ENCODE data around the gene CHORDC1.
"Not testable (repeated sequence)": the region's sequence is repeated elsewhere in the genome, so short reads cannot be mapped to it uniquely, and the experiment has no call there.

CHORDC1 gene

DNA sequence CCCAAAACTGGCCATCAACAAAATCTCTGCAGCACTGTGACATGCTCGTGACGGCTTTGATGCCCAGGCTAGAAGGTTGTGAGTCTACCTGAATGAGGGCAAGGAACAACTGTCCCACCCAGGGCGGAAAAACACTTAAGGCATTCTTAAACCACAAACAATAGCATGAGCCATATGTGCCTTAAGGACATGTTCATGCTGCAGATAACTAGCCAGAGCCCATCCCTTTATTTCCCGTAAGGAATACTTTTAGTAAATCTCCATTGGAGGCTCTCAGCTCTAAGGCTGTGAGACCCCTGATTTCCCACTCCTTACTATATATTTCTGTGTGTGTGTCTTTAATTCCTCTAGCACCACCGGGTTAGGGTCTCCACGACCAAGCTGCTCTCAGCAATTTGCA lies 3.4 kb downstream of the CHORDC1 start:
- DNase-seq (ENCODE audit: low read depth), result no peak
- H3K4me3 ChIP-seq (ENCODE audit: low read depth, low read length), result no peak overlapping the region
- TF ChIP-seq CTCF (conservative IDR thresholded peaks at IDR 0.05; ENCODE audit: low read depth, low read length), result no peak

DNA sequence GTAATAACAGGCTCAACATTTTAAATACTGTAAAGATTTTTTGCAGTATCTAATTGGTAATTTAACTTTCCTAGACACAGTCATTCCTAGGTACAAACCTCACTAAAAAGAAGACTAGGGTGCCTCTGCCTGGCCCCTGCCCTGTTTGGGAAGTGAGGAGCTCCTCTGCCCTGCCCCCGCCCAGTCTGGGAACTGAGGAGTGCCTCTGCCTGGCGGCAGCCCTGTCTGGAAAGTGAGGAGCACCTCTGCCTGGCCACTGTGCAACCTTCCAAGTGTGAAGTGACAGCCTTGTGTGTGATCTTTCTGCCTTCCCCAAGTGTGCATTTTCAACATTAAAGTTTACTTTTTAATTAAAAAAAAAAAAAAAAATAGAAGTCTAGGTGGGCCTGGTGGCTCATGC lies 4.2 kb downstream of the CHORDC1 start:
- no peak overlapping the region for H3K4me3 ChIP-seq (ENCODE audit: low read depth, low read length)
- DNase-seq (ENCODE audit: low read depth), result no peak
- TF ChIP-seq CTCF (conservative IDR thresholded peaks at IDR 0.05; ENCODE audit: low read depth, low read length), result no peak

DNA sequence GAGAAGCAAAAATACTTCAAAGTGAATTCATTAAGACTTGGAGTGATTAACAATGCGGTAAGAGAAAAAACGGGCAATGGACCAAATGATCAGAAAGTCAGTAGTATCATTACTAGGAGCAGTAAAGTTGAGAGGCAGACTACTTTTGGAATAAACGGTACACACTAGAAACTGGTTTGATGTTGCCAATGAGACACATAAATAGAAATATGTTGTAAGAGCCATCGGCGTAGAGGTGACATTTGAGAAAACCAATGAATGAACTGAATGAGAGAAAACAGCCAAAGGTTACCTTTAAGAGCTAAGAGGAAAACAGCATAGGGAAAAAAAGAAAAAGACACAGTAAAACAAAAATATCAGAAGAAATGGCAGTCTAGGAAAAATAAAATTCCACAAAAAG lies 6.2 kb downstream of the CHORDC1 start:
- DNase-seq (ENCODE audit: low read depth), result no peak
- no peak for TF ChIP-seq CTCF (conservative IDR thresholded peaks at IDR 0.05; ENCODE audit: low read depth, low read length)
- H3K4me3 ChIP-seq (ENCODE audit: low read depth, low read length), result no peak overlapping the region

DNA sequence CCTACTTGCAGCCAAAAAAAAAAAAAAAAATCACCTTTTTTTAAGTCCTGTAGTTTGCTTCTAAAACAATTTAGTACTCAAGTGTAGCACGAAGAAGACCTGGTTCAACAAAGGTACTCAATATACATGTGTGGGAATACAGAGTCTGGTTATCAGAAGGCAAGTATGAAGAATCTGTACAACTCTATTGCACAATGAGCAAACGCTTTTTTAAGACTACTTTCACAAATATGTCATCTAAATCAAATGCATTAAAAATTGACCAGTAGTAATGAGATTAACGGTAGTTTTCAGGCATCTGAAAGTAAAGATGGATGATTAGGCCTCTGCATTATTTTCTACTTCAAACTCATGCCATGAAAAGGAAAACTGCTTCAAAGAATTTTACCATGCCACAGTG lies 9.5 kb downstream of the CHORDC1 start:
- DNase-seq (ENCODE audit: low read depth), result no peak
- TF ChIP-seq CTCF (conservative IDR thresholded peaks at IDR 0.05; ENCODE audit: low read depth, low read length), result no peak
- no peak overlapping the region for H3K4me3 ChIP-seq (ENCODE audit: low read depth, low read length)

- DNase-seq (ENCODE audit: low read depth), result no peak
- H3K4me3 ChIP-seq (ENCODE audit: low read depth, low read length), result no peak overlapping the region
- no peak for TF ChIP-seq CTCF (conservative IDR thresholded peaks at IDR 0.05; ENCODE audit: low read depth, low read length)
Observed at GRCh38 chr11:90208857-90209256, 14.0 kb downstream of the CHORDC1 start.

DNA sequence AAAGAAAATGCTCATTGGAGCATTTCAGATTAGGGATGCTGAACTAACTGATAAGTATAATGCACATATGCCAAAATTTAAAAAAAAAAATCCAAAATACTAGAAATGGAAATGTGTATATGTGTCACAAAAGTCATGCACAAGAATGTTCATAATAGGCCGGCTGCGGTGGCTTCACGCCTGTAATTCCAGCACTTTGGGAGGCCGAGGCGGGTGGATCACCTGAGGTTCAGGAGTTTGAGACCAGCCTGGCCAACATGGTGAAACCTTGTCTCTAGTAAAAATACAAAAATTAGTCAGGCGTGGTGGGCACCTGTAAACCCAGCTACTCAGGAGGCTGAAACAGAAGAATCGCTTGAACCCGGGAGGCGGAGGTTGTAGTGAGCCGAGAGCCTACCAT lies 14.9 kb downstream of the CHORDC1 start:
- H3K4me3 ChIP-seq (ENCODE audit: low read depth, low read length); DNase-seq (ENCODE audit: low read depth): not testable (repeated sequence)

DNA sequence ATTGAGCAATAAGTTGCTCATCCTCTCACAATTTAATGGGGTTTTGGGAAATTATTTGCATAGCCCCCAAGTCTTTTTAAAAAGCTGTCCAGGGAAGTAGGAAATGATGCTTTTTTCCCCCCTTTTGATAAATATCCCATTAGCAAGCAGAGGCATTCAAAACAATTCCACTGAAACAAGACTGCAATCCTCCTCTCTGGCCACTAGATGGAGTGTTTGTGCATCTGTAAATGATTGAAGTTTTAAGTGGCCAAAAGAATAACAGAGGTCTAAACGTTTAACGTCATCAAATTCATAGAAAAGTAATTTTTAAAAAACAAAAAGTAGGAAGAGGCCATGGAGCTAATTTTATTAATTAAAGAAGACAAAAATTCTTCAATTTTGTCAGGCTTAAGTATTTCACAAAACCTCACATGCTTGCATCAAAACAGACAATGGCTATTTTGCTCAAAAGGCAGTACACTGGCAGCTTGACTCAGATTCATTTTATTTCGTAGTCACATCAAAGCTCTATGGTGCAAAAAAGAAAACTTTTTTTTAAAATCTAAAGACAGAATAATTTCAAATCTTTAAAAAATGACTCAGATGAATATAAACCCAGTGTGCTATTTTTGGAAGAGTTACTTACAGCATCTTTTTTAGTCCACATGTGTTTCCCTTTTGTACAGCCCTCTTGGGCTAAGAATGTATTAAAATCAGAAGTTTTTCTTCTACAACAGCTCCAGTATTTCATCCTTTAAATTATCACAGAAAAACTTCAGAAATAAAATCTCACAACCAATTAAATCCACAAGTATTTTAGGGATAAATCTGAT lies 17.8 kb downstream of the CHORDC1 start:
- TF ChIP-seq CTCF (conservative IDR thresholded peaks at IDR 0.05; ENCODE audit: low read depth, low read length), result peak; percentile 86
- peak; percentile 82 for DNase-seq (ENCODE audit: low read depth)
- H3K4me3 ChIP-seq (ENCODE audit: low read depth, low read length), result no peak overlapping the region

Measured in choroid plexus epithelial cell (primary cell).